ENCODE results near the gene NPDC1.

DNA sequence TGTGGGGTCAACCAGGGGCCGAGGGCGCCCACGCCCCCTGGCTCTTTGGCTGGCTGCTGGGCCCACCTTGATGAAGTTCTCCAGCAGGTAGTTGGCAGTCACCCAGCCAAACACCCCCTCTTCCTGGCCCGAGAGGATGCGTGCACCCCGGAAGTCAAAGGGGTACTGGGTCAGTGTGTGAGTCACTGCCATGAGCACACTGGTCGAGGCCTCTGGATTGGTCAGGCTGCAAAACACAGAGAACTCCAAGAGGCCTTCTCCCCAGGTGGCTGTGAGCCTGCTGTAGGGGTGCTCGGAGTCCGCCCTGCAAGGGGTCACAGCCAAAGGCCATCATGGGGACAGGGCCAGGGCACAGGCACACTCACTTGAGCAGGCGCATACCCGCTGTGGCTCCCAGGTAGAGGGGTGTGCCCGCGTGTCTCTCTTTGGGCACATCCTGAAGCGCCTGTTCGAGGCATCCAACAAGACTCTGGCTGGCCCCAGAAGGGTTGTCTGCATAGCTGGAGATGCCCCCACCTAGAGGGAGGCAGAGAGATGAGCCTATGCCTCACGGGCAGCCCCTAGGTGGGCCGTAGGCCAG is 5.3 kb upstream of the NPDC1 start:
- TF ChIP-seq GATA2 (IDR thresholded peaks at IDR 0.05; ENCODE audit: low read depth, low read length): no peak
- TF ChIP-seq GATA3 (IDR thresholded peaks at IDR 0.05; ENCODE audit: low read depth, low read length): no peak
